Keratinocyte (primary cell): ENCODE data around the gene SH3GL3.

ENCODE experiments used
- EZH2 ChIP-seq: IDR thresholded peaks from one replicate; pipeline ENCODE4 v1.6.1; 2012; ENCODE audit warnings: inconsistent platforms, mild to moderate bottlenecking, low read length, moderate library complexity
- TF ChIP-seq, protein P1 (sequence below), 3 experiments: IDR thresholded peaks in 1 of 3; conservative IDR thresholded peaks in 1 of 3; optimal IDR thresholded peaks in 1 of 3; 2 replicates in 2 of 3; 3 replicates in 1 of 3; pipeline versions ENCODE3 to v1.5.1; 2011; ENCODE audit warnings: low read length in 3 of 3, mild to moderate bottlenecking in 3 of 3, moderate library complexity in 2 of 3, control low read depth in 1 of 3, inconsistent platforms in 1 of 3; ENCODE audit not compliant: insufficient read depth in 2 of 3; ENCODE audit errors: extremely low read depth in 1 of 3

DNA sequence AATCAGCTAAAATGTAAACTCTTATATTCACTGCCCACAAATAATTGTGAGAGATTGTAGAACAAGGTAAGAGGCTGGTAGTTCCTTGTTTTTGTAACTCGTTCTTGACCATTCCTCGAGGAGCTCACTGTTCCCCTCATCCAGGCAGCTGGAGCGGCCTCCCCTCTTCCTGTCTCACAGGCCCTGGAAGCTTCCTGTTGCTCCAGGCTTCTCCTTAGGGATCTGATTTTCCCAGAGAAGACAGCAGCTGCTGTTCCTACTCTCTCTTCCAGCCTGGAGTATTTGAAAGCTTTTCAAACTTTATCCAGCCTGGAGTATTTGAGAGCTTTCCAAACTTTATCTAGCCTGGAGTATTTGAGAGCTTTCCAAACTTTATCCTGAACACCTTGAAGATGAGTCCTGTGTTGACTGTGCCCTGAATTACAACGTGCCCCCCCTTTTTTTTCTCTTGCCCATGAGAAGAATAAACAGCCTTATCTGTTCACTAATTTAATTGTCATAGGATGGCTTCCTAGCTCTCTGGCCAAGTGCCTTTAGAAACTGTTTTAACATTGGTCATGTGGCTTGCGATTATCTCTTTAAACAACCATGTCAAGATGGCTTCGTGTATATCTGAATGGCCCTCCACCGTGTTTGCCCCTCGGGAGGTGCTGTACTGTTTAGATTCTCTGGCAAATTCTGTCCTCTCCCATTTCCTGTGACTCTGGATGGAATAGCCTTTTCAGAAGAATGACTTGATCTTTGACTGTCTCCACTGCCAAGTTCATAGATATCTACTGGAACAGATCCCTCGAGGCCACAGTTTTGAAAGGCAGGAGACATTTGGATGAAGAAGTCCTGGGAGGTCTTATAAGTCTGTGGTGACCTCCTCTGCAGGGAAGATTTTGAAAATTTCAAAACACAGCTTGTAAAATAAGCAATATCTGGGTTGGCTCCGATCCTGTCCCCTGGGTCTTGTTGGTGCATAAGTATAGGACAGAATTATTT lies 211.6 kb downstream of the SH3GL3 start:
- TF ChIP-seq, protein P1, sequence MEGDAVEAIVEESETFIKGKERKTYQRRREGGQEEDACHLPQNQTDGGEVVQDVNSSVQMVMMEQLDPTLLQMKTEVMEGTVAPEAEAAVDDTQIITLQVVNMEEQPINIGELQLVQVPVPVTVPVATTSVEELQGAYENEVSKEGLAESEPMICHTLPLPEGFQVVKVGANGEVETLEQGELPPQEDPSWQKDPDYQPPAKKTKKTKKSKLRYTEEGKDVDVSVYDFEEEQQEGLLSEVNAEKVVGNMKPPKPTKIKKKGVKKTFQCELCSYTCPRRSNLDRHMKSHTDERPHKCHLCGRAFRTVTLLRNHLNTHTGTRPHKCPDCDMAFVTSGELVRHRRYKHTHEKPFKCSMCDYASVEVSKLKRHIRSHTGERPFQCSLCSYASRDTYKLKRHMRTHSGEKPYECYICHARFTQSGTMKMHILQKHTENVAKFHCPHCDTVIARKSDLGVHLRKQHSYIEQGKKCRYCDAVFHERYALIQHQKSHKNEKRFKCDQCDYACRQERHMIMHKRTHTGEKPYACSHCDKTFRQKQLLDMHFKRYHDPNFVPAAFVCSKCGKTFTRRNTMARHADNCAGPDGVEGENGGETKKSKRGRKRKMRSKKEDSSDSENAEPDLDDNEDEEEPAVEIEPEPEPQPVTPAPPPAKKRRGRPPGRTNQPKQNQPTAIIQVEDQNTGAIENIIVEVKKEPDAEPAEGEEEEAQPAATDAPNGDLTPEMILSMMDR (optimal IDR thresholded peaks at IDR 0.05 in 1 of 3, IDR thresholded peaks at IDR 0.05 in 1 of 3, conservative IDR thresholded peaks at IDR 0.05 in 1 of 3; ENCODE audit: extremely low read depth in 1 of 3, insufficient read depth in 2 of 3, low read length in 3 of 3) = no peak
- no peak for TF ChIP-seq EZH2
